Amniotic stem cell (primary cell): Measurements from ENCODE around the gene CCDC138.

Source experiments
- DNase-seq: peaks from one replicate; lab custom pipeline; 2025; lab: John Stamatoyannopoulos, UW

CCDC138 gene

GRCh38 chr2:108918941-108919341 is 132.4 kb downstream of the CCDC138 start:
- DNase-seq: no peak

GRCh38 chr2:108919571-108920373 is 133.2 kb downstream of the CCDC138 start:
- no peak for DNase-seq

- DNase-seq: no peak
Observed at GRCh38 chr2:108920686-108921085, 134.1 kb downstream of the CCDC138 start.

- DNase-seq: no peak
Observed at GRCh38 chr2:108921096-108922030, 134.8 kb downstream of the CCDC138 start.

GRCh38 chr2:108922141-108922915 is 135.8 kb downstream of the CCDC138 start:
- DNase-seq: no peak

- DNase-seq: no peak
Observed at GRCh38 chr2:108923019-108923700, 136.6 kb downstream of the CCDC138 start.

GRCh38 chr2:108923736-108924579 is 137.4 kb downstream of the CCDC138 start:
- DNase-seq: no peak

GRCh38 chr2:108924580-108925251 is 138.1 kb downstream of the CCDC138 start:
- DNase-seq: no peak

- DNase-seq: no peak
Observed at GRCh38 chr2:108925286-108925685, 138.7 kb downstream of the CCDC138 start.

GRCh38 chr2:108925735-108926134 is 139.2 kb downstream of the CCDC138 start:
- DNase-seq: no peak
